Left ventricle myocardium superior (tissue), 1 donor: ENCODE results near the gene SSH2. TPM values are rescaled to one million over a fixed set of nuclear protein-coding genes. Genes with fewer than 3 reads are reported as not detected.
A peak's percentile ranks its signal among the peaks of the same experiment; 100 is the strongest.

Source experiments
- ATAC-seq: fragments of 200-7000 bp; cut with Tn5 transposase; one replicate; pipeline ENCODE4 v1.9.1; 2020; ENCODE audit warnings: mild to moderate bottlenecking, moderate library complexity
- DNase-seq: peaks from one replicate; pipeline ENCODE4 v3.0.0-alpha.2; 2020
- intact Hi-C: fragments of 100-400 bp; cut with micrococcal nuclease; formaldehyde crosslinking; loops from one replicate; pipeline ENCODE4 v1.11.0; 2022
- total RNA-seq: library from RNA; stranded (reverse); fragmentation: NEBNext Ultra II Directional; extraction: Animal tissue kit (Norgen Biotek cat#: 25700); gene quantifications from one replicate; pipeline ENCODE4 v1.2.1, GENCODE V29; 2021
- donor health status: DM: no; HTN: yes; CAD: no; lungs with severe emphysema.

SSH2 gene
- total RNA-seq, 1 donor from 2014 or later = 36.8 TPM

GRCh38 chr17:29614349-29615047 lies 315.5 kb downstream of the SSH2 start:
- intact Hi-C loops = no loop called here
- DNase-seq (peak; percentile 31), ATAC-seq (no peak)

GRCh38 chr17:29613856-29614255 lies 316.2 kb downstream of the SSH2 start:
- intact Hi-C loops = no loop called here
- DNase-seq = no peak
- no peak for ATAC-seq

- DNase-seq (peak; percentile 99), ATAC-seq (peak; percentile 80)
- intact Hi-C loops = no loop called here
These were observed 316.6 kb downstream of the SSH2 start for GRCh38 chr17:29613352-29613837.

GRCh38 chr17:29612404-29613280 lies 317.4 kb downstream of the SSH2 start:
- intact Hi-C loops = no loop called here
- peak; percentile 43 for DNase-seq
- ATAC-seq = no peak

GRCh38 chr17:29612094-29612403 lies 318.0 kb downstream of the SSH2 start:
- intact Hi-C loops = no loop called here
- DNase-seq (no peak), ATAC-seq (no peak)

- ATAC-seq (no peak), DNase-seq (no peak)
- intact Hi-C loops = no loop called here
These were observed 318.5 kb downstream of the SSH2 start for GRCh38 chr17:29611351-29612093.

- no peak for DNase-seq
- intact Hi-C loops = no loop called here
- ATAC-seq = no peak
These were observed 319.6 kb downstream of the SSH2 start for GRCh38 chr17:29610395-29610794.

- intact Hi-C loops = no loop called here
- ATAC-seq (no peak), DNase-seq (no peak)
These were observed 321.0 kb downstream of the SSH2 start for GRCh38 chr17:29608986-29609385.

- DNase-seq (no peak), ATAC-seq (no peak)
- intact Hi-C loops = no loop called here
These were observed 322.4 kb downstream of the SSH2 start for GRCh38 chr17:29607557-29608195.

GRCh38 chr17:29603109-29603674 lies 326.8 kb downstream of the SSH2 start:
- intact Hi-C loops = no loop called here
- DNase-seq = peak; percentile 40
- peak; percentile 29 for ATAC-seq

- intact Hi-C loops = no loop called here
- DNase-seq (no peak), ATAC-seq (no peak)
These were observed 332.5 kb downstream of the SSH2 start for GRCh38 chr17:29597361-29598172.

- DNase-seq (peak; percentile 54), ATAC-seq (peak; percentile 17)
- intact Hi-C loops = no loop called here
These were observed 333.2 kb downstream of the SSH2 start for GRCh38 chr17:29596811-29597210.

GRCh38 chr17:29595943-29596774 lies 333.9 kb downstream of the SSH2 start:
- intact Hi-C loops = no loop called here
- no peak for DNase-seq
- ATAC-seq = no peak

- intact Hi-C loops = no loop called here
- ATAC-seq (no peak), DNase-seq (no peak)
These were observed 334.7 kb downstream of the SSH2 start for GRCh38 chr17:29595107-29595942.

- no peak for DNase-seq
- intact Hi-C loops = no loop called here
- no peak for ATAC-seq
These were observed 335.4 kb downstream of the SSH2 start for GRCh38 chr17:29594519-29595090.
